Omental fat pad (tissue), 4 donors: ENCODE data around the gene ECE1. TPM values are rescaled to one million over a fixed set of nuclear protein-coding genes. Genes with fewer than 3 reads are reported as not detected.
A peak's percentile ranks its signal among the peaks of the same experiment; 100 is the strongest.

Experiments used
- ATAC-seq: fragments of 150-250 bp; one replicate; pipeline ENCODE4 v1.9.1; 2016; ENCODE audit warnings: mild to moderate bottlenecking, moderate library complexity; ENCODE audit not compliant: low FRiP score
- DNase-seq: peaks from one replicate; pipeline ENCODE4 v3.0.0-alpha.2; 2019; ENCODE audit warnings: low spot score
- total RNA-seq, 4 donors: library from RNA; depleted of rRNA; stranded (reverse); fragments of >200 nt; gene quantifications; one replicate each; pipeline ENCODE4 v1.1.0, GENCODE V29; 2016
- TF ChIP-seq, protein P1 (sequence below), 3 donors: fragments of 450-650 bp; IDR thresholded peaks; one replicate each; pipeline ENCODE4 v1.5.1; 2016 to 2017; ENCODE audit warnings: antibody characterized with exemption in 3 of 3, mild to moderate bottlenecking in 3 of 3, moderate library complexity in 2 of 3

The ECE1 gene
- total RNA-seq, 4 donors from 2014 or later: 43.5 to 158 (median 114) TPM

DNA sequence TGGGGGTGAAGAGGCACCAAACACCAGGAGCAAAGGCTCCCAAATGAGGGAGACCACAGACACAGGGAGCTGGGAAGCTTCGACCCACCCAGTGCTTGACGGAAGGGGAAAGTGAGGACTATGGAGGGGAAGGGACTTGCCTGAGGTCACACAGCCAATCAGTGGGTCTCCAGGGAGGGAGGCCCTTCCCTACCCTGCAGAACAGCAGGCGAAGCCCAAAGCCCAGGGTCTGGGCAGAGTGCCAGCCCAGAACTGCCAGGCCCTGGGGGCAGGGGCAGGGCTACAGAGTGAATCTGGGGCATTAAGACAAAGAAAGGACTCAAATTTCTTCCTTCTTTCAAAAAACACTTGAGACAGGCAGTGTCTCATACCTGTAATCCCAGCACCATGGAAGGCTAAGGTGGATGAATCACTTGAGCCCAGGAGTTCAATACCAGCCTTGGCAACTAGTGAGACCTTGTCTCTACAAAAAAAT, 45.5 kb upstream of the ECE1 start:
- DNase-seq: no peak
- no peak for ATAC-seq
- TF ChIP-seq, protein P1, sequence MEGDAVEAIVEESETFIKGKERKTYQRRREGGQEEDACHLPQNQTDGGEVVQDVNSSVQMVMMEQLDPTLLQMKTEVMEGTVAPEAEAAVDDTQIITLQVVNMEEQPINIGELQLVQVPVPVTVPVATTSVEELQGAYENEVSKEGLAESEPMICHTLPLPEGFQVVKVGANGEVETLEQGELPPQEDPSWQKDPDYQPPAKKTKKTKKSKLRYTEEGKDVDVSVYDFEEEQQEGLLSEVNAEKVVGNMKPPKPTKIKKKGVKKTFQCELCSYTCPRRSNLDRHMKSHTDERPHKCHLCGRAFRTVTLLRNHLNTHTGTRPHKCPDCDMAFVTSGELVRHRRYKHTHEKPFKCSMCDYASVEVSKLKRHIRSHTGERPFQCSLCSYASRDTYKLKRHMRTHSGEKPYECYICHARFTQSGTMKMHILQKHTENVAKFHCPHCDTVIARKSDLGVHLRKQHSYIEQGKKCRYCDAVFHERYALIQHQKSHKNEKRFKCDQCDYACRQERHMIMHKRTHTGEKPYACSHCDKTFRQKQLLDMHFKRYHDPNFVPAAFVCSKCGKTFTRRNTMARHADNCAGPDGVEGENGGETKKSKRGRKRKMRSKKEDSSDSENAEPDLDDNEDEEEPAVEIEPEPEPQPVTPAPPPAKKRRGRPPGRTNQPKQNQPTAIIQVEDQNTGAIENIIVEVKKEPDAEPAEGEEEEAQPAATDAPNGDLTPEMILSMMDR (IDR thresholded peaks at IDR 0.05): no peak

DNA sequence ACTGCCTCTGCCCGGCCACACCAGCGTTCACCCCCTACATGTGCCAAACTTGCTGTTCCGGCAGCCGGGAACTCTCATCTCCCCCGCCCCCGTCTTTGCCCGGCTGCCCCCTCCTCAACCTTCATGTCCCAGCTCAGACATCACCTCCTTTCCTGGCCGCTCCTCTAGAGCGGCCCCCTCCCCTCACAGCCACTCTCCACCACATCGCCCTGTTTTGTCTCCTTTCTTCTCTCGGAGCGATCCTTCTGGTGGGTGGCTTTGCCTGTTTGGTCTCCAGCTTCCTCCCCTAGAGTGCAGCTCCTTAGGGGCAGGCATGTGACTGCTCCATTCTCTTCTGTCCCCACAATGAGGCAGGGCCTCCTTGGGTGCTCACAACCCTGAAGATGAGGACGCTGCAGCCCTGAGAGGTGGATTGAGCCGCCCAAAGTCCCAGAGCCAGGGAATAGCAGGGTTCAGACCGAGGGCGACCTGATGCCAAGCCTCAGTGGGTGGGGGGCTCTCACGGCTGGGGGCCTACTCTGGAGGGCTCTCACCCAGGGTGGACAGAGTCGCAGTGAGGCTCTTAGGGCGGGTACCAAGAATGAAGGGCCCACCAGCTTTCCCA, 44.9 kb upstream of the ECE1 start:
- ATAC-seq (no peak), DNase-seq (no peak)

DNA sequence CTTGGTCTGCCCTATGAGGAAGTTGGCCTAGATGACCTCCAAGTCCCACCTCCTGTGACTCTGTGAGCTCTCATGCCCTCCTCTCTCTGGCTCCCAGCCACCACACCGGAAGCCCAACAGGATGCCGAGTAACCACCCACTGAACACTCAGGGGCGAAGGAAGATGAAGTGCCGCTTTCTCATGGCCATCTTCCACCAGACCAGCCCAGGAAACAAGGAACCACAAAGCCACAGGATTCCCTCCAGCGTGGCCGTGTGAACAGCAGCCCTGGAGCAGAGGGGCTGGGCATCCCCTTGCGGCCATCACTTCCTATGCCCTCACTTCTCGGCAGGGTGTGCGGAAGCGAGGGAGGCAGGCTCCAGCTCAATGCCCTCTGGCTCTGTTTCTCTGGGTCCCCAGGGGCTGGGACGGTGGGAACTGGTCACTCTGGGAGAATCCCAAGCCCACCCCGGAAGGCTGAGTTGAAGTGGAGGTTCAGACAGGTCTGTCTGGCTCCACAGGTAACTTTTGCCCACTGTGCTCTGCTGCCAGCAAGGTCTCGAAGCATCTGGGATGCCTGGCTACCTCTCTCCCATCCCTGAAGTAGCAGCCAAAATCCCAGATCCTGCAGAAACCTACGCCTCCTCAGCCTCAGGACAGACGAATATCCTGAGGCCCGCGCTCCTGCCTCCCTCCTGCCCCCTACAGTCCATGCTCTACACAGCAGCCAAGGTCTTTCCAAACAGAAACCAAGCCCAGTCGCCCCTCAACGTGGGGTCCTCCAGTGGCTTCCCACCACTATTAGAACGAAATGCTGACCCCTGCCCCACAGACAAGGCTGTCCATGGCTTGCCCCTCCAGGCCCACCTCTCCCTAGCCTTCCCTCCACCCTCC, 44.2 kb upstream of the ECE1 start:
- TF ChIP-seq, protein P1 (IDR thresholded peaks at IDR 0.05): peak in 2 of 3 donors; percentile 16 to 31
- peak; percentile 46 for ATAC-seq

More for the DNA sequence above, 44.9 kb upstream of the ECE1 start:
- TF ChIP-seq, protein P1 (IDR thresholded peaks at IDR 0.05): no peak

DNA sequence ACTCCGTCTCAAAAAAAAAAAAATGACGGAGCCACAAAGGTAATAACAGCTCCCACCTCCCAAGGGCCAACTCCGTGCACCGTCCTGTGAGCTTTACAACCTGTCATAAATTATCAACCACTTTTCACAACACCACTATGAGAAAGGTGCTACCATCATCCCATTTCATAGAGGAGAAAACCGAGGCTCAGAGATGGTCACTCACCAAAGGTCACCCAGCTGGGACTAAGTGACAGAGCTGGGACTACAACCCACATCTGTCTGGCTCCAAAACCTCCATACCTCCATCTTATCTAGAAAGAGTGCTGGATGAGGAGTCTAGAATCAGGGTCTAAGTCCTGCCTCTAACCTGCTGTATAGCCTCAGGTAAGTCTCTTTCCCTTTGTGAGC, 43.6 kb upstream of the ECE1 start:
- ATAC-seq (no peak), DNase-seq (no peak)
- TF ChIP-seq, protein P1 (IDR thresholded peaks at IDR 0.05): no peak

More for the DNA sequence above, 44.2 kb upstream of the ECE1 start:
- DNase-seq: no peak

DNA sequence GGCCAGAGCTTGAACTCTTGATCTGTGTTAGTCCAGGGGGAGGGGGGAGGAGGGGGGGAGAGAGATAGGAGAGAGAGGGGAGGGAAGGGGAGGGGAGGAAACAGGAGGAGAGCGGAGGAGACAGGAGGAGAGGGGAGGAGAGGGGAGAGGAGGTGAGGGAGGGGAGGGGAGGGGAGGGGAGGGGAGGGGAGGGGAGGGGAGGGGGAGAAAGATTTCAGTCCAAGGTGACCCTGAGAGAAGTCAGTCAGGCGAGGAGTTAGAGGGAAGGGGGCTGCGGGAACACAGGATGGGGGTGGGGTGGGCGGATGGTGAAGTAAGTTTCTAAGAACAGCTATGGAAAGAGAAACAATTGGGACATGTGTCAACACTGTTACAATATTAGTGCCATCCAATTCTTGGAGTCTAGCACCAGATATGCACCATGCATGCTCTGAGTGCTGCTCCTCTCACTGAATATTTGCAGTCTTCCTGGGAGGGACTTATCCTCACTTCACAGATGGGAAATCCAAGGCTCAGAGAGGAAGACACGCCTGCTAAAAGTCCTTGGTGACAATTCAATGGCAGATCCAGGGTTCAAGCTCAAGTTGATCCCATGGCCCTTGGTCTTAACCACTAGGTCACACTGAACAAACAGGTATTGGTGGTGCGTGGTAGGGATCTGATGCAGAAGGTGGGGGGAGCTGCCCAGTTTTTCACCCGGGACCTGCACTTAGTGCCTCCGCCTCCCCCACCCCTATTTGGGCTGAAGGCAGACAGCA, 42.5 kb upstream of the ECE1 start:
- ATAC-seq (no peak), DNase-seq (no peak)
- TF ChIP-seq, protein P1 (IDR thresholded peaks at IDR 0.05): no peak

DNA sequence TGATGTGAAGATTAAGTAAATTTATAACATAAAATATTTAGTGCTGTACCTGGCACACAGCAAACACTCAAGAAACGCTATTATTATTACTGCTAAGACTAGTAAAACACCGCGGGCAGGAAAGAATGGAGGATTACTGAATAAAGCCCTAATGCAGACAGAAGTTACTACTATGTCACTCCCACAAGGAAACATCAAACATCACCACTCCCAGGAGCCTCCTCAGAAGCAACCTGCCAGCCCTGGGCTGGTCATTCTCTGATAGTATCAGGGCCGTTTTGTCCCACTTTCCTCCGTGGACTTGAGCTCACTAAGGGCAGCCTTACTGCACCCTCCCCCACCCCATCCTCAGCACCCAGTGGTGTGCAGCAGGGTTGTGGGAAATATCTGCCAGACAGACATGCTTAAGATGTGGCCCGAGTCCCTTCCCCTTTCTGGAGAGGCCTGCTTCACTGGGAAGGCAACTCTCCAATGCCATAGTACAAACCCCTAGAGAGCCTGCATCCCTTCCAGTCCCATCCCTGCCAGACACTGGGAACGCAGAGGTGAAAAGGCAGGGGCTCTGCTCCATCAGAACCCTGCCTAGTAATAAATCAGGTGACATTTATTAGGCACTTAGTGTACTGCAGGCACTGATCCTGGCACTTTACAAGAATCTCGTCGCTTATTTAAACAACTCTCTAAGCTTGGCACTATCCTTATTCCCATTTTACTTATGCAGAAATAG, 41.7 kb upstream of the ECE1 start:
- DNase-seq: no peak
- ATAC-seq: no peak
- TF ChIP-seq, protein P1 (IDR thresholded peaks at IDR 0.05): no peak
